Cardiac fibroblast (primary cell): ENCODE measurements around the gene MRPS27.

Experiments
- DNase-seq, 2 donors: peaks; one replicate each; pipeline versions ENCODE4 v3.0.0 to v3.0.0-alpha.2; 2010; ENCODE audit warnings: low read depth in 2 of 2
- H3K4me3 ChIP-seq, 2 donors: replicated peaks in 1 of 2; 1 replicate in 1 of 2; 2 replicates in 1 of 2; pipeline ENCODE4 v1.5.1; 2011; ENCODE audit warnings: low read depth in 2 of 2, low read length in 2 of 2, mild to moderate bottlenecking in 2 of 2, moderate library complexity in 1 of 2
- CTCF ChIP-seq: IDR thresholded peaks from one replicate; pipeline ENCODE4 v1.5.1; 2011; ENCODE audit warnings: low read depth, mild to moderate bottlenecking, low read length, inconsistent platforms

MRPS27 gene

GRCh38 chr5:72237879-72238278 lies 82.2 kb downstream of the MRPS27 start:
- no peak for TF ChIP-seq CTCF
- H3K4me3 ChIP-seq = no peak overlapping the region
- no peak for DNase-seq

- no peak overlapping the region for H3K4me3 ChIP-seq
- no peak for TF ChIP-seq CTCF
- DNase-seq = peak in 1 of 2 donors; percentile 13
Observed at GRCh38 chr5:72237415-72237814, 82.6 kb downstream of the MRPS27 start.

GRCh38 chr5:72235725-72236124 lies 84.3 kb downstream of the MRPS27 start:
- TF ChIP-seq CTCF = no peak
- no peak overlapping the region for H3K4me3 ChIP-seq
- peak in 1 of 2 donors; percentile 16 for DNase-seq

- no peak for TF ChIP-seq CTCF
- no peak overlapping the region for H3K4me3 ChIP-seq
- DNase-seq = no peak
Observed at GRCh38 chr5:72234868-72235267, 85.2 kb downstream of the MRPS27 start.

- TF ChIP-seq CTCF = no peak
- no peak overlapping the region for H3K4me3 ChIP-seq
- DNase-seq = peak; percentile 57 to 82
Observed at GRCh38 chr5:72234265-72234700, 85.8 kb downstream of the MRPS27 start.

GRCh38 chr5:72233835-72234234 lies 86.2 kb downstream of the MRPS27 start:
- TF ChIP-seq CTCF = no peak
- no peak overlapping the region for H3K4me3 ChIP-seq
- DNase-seq = no peak

GRCh38 chr5:72232838-72233237 lies 87.2 kb downstream of the MRPS27 start:
- no peak for TF ChIP-seq CTCF
- DNase-seq = no peak
- H3K4me3 ChIP-seq = no peak overlapping the region
